Suprapubic skin (tissue), 4 donors: ENCODE results near the gene WDR55. TPM values are rescaled to one million over a fixed set of nuclear protein-coding genes. Genes with fewer than 3 reads are reported as not detected.
"Not testable (repeated sequence)": the region's sequence is repeated elsewhere in the genome, so short reads cannot be mapped to it uniquely, and the experiment has no call there.

Source experiments
- DNase-seq, 2 donors: peaks; one replicate each; pipeline ENCODE4 v3.0.0-alpha.2; 2019; ENCODE audit warnings: low spot score in 2 of 2
- H3K27ac ChIP-seq: fragments of 200-600 bp; sonication (generic); one replicate; pipeline ENCODE4 v1.5.1; 2019
- H3K27me3 ChIP-seq: fragments of 200-600 bp; sonication (generic); one replicate; pipeline ENCODE4 v1.5.1; 2019
- H3K36me3 ChIP-seq: fragments of 200-600 bp; sonication (generic); one replicate; pipeline ENCODE4 v1.5.1; 2019
- H3K4me1 ChIP-seq: fragments of 200-600 bp; sonication (generic); one replicate; pipeline ENCODE4 v1.5.1; 2019
- H3K4me3 ChIP-seq: fragments of 200-600 bp; sonication (generic); one replicate; pipeline ENCODE4 v1.5.1; 2019; ENCODE audit warnings: mild to moderate bottlenecking
- H3K9me3 ChIP-seq: fragments of 200-600 bp; sonication (generic); one replicate; pipeline ENCODE4 v1.5.1; 2019
- CTCF ChIP-seq, 2 donors: fragments of 200-600 bp in 1 of 2; fragments of 450-650 bp in 1 of 2; sonication (generic) in 1 of 2; IDR thresholded peaks; one replicate each; pipeline ENCODE4 v1.5.1; 2016 to 2019; ENCODE audit warnings: antibody characterized with exemption in 2 of 2, mild to moderate bottlenecking in 1 of 2, moderate library complexity in 1 of 2
- EP300 ChIP-seq: sonication (generic); formaldehyde crosslinking; IDR thresholded peaks from one replicate; pipeline ENCODE4 v1.6.1; 2017; ENCODE audit warnings: antibody characterized with exemption
- POLR2A ChIP-seq, 2 donors: fragments of 450-650 bp; IDR thresholded peaks; one replicate each; pipeline ENCODE4 v1.6.1; 2017; ENCODE audit warnings: antibody characterized with exemption in 2 of 2, mild to moderate bottlenecking in 2 of 2, moderate library complexity in 2 of 2
- POLR2AphosphoS5 ChIP-seq, 3 donors: sonication (generic); formaldehyde crosslinking; IDR thresholded peaks; one replicate each; pipeline ENCODE4 v1.6.1; 2017; ENCODE audit warnings: antibody characterized with exemption in 3 of 3
- WGBS: methylation state at CpG from one replicate; pipeline ENCODE4 v1.1.5; 2018; 5-methylcytosine and 5-hydroxymethylcytosine counted together
- total RNA-seq, 4 donors: library from RNA; depleted of rRNA; stranded (reverse); fragments of >200 nt; gene quantifications; one replicate each; pipeline ENCODE4 v1.1.0, GENCODE V29; 2016

The WDR55 gene, protein sequence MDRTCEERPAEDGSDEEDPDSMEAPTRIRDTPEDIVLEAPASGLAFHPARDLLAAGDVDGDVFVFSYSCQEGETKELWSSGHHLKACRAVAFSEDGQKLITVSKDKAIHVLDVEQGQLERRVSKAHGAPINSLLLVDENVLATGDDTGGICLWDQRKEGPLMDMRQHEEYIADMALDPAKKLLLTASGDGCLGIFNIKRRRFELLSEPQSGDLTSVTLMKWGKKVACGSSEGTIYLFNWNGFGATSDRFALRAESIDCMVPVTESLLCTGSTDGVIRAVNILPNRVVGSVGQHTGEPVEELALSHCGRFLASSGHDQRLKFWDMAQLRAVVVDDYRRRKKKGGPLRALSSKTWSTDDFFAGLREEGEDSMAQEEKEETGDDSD
- total RNA-seq = 10 to 100 TPM; 15.7 to 41.5 (median 22.8) TPM

DNA sequence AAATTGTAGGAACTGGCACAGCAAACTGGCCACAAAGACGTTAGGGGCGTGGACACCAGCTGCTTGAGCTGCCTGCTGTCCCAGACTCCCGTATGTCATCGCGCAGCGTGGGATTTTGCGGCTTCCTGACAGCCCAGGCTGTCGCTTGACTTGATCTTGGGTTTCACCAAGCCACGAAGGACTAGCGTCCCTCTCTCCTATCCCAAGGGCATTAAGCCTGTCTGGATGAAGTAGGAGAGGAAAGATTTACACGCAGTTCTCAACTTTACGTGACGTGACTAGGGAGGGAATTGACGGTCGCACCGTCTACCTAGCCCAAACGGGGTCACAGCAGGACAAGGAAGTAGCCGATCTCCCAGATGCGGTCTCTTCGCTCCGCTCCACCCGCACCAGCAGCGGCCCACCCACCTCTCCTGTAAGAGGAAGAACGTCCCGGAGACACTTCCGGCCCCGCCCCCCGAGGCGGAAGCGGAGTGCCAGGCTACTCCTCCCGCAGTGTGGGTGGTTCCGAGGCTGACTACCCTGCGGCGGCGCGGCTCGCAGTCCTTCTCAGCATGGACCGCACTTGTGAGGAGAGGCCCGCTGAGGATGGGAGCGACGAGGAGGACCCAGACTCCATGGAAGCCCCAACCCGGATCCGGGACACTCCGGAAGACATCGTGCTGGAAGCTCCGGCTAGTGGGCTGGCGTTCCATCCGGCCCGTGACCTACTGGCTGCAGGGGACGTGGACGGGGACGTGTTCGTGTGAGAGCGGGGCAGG lies at the start of gene WDR55:
WDR55 (plus strand) TSS at position 546 of the 761 bp plus-strand sequence; CDS start at position 555, 9 bp downstream.
- no peaks in the 10 kb centered on the region for H3K9me3 ChIP-seq
- no peaks in the 10 kb centered on the region for H3K27me3 ChIP-seq
- peak within 1 kb of the TSS; percentile 94 for H3K27ac ChIP-seq
- 0% methylated on average over 24 of the region's 54 CpGs for WGBS
- peaks cover 63% of the 10 kb centered on the region for H3K36me3 ChIP-seq
- peak in 1 of 2 donors; percentile 50 for TF ChIP-seq POLR2A (IDR thresholded peaks at IDR 0.05)
- no peak for TF ChIP-seq EP300
- peak; percentile 7 to 74 (median 61) for TF ChIP-seq POLR2AphosphoS5 (IDR thresholded peaks at IDR 0.05)
- TF ChIP-seq CTCF (IDR thresholded peaks at IDR 0.05) = no peak
- peak within 1 kb of the TSS; percentile 91 for H3K4me3 ChIP-seq
- H3K4me1 ChIP-seq = peaks cover 28% of the 10 kb centered on the region
- DNase-seq = peak; percentile 98 to 99

DNA sequence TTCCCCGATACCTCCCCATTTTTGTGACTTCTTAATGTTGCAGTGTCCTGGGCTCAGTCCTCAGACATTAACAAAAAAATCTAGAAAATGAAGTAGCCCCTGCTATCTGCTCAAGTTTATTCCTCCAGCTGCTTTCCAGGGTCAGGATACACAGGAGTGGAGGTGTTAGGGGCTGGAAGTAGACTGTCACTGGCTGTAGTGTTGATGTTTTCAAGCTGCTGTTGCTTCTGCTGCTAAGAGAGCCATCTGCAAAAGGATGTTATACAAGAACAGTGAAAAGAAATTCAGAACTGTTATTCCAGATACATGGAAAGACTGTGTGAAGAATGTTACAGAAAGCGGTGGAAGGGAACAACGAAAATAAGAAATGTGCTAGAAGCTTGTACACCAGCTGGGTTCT lies 42.4 kb upstream of the WDR55 start:
- Histone ChIP-seq H3K9me3 (no peaks in the 10 kb centered on the region), H3K27ac (no peak overlapping the region), H3K4me1 (no peaks in the 10 kb centered on the region), H3K27me3 (no peaks in the 10 kb centered on the region), H3K36me3 (no peaks in the 10 kb centered on the region), H3K4me3 (no peak overlapping the region)
- WGBS = 89% methylated on average over 3 of the region's 3 CpGs
- TF ChIP-seq POLR2A (IDR thresholded peaks at IDR 0.05) (no peak), CTCF (IDR thresholded peaks at IDR 0.05) (no peak), EP300 (no peak), POLR2AphosphoS5 (IDR thresholded peaks at IDR 0.05) (no peak)
- no peak for DNase-seq

DNA sequence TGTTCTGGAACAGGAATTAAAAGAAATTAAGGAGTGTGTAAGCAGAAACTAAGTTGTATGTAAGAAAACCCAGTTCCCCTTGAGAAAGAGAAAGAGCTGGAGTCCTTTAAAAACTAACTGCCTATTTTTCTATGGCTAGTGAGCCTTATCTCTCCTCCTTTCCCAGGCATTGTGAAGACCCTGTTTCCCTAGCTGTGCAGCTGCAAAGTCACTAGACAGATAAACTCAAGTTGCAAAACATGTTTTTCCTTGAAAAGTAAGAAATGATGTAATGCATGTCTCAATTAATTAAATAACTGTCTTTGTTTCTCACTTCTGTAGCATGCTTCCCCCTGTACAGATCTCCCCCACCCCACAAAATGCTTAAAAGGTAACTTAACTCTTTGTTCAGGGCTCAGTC lies 41.6 kb upstream of the WDR55 start:
- H3K9me3 ChIP-seq, H3K4me3 ChIP-seq, H3K27me3 ChIP-seq, H3K36me3 ChIP-seq, H3K4me1 ChIP-seq, H3K27ac ChIP-seq, DNase-seq: not testable (repeated sequence)

DNA sequence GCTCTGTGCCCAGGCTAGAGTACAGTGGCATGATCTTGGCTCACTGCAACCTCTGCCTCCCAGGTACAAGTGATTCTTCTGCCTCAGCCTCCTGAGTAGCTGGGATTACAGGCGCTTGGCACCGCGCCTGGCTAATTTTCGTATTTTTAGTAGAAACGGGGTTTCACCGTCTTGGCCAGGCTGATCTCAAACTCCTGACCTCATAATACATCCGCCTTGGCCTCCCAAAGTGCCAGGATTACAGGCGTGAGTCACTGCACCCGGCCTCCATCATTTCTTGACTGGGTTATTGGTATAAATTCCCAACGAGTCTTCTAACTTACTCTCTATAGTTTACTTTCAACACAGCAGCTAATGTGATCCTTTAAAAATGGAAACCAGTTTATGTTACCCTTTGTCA lies 39.8 kb upstream of the WDR55 start:
- not testable (repeated sequence) for H3K27ac ChIP-seq, H3K4me1 ChIP-seq, H3K9me3 ChIP-seq, H3K4me3 ChIP-seq, DNase-seq, H3K27me3 ChIP-seq, H3K36me3 ChIP-seq
- 85% methylated on average over 10 of the region's 10 CpGs for WGBS

DNA sequence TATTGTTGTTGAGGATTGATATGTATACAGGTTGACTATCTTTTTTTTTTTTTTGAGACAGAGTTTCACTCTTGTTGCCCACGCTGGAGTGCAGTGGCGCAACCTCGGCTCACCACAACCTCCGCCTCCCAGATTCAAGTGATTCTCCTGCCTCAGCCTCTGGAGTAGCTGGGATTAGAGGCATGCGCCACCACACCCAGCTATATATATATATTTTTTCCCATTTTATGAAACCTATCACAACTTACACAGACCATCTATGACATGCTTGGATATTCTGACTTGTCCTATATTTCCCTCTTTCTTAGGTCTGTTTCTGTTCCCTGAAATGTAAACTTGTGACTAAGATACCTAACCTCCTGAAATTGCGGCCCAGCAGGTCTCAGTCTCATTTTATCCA lies 36.7 kb upstream of the WDR55 start:
- no peaks in the 10 kb centered on the region for H3K27me3 ChIP-seq
- 96% methylated on average over 6 of the region's 6 CpGs for WGBS
- H3K36me3 ChIP-seq = no peaks in the 10 kb centered on the region
- DNase-seq = no peak
- no peak overlapping the region for H3K4me3 ChIP-seq
- H3K27ac ChIP-seq = no peak overlapping the region
- TF ChIP-seq POLR2A (IDR thresholded peaks at IDR 0.05) (no peak), EP300 (no peak), CTCF (IDR thresholded peaks at IDR 0.05) (no peak), POLR2AphosphoS5 (IDR thresholded peaks at IDR 0.05) (no peak)
- peaks cover 14% of the 10 kb centered on the region for H3K4me1 ChIP-seq
- H3K9me3 ChIP-seq = no peaks in the 10 kb centered on the region

- Histone ChIP-seq H3K36me3 (no peaks in the 10 kb centered on the region), H3K27me3 (no peaks in the 10 kb centered on the region), H3K9me3 (no peaks in the 10 kb centered on the region), H3K27ac (no peak overlapping the region), H3K4me1 (peaks cover 21% of the 10 kb centered on the region), H3K4me3 (no peak overlapping the region)
- no peak for TF ChIP-seq EP300
- TF ChIP-seq POLR2AphosphoS5 (IDR thresholded peaks at IDR 0.05) = no peak
- TF ChIP-seq POLR2A (IDR thresholded peaks at IDR 0.05) = no peak
- no peak for TF ChIP-seq CTCF (IDR thresholded peaks at IDR 0.05)
- 38% methylated on average over 1 of the region's 1 CpG for WGBS
- no peak for DNase-seq
Observed at GRCh38 chr5:140628711-140629110, 36.0 kb upstream of the WDR55 start.
